NT2/D1 (cell line): Measurements from ENCODE around the gene NFX1.

Experiments
- SUZ12 ChIP-seq: IDR thresholded peaks from 2 replicates; pipeline ENCODE4 v1.6.1; 2011; ENCODE audit not compliant: insufficient read length, insufficient read depth; ENCODE audit errors: extremely low read depth
- YY1 ChIP-seq: IDR thresholded peaks from 2 replicates; pipeline ENCODE4 v1.6.1; 2011; ENCODE audit not compliant: insufficient read length, insufficient read depth
- ZNF274 ChIP-seq: IDR thresholded peaks from 2 replicates; pipeline ENCODE4 v1.6.1; 2011; ENCODE audit warnings: mild to moderate bottlenecking, low read depth, low read length

DNA sequence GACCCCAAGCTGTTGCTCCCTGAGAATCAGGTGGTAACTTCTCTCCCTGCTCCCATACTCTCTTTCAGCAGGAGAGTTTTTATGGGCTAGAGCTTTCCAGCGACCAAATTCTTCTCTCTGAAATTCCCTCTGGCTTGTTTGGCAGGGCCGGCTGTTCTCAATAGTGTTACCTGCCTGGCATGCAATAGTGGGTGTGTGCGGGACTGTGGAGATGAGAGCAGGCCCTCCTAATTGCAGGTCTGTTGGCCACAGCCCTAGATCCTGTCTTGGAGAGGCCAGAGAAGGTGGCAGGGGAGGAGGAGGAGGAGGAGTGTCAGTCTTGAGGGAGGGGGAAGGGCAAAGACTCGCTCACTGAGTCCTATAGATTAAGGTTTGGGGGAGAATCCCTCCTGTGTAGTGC lies 82.6 kb downstream of the NFX1 start:
- TF ChIP-seq SUZ12 (no peak), ZNF274 (no peak), YY1 (no peak)
